Panc1 (cell line): Measurements from ENCODE around the gene ABCB1.

ENCODE experiments used
- POLR2AphosphoS5 ChIP-seq: IDR thresholded peaks from 2 replicates; pipeline ENCODE4 v1.6.1; 2012; ENCODE audit warnings: mild to moderate bottlenecking, low read depth, low read length, moderate library complexity
- SIN3A ChIP-seq: IDR thresholded peaks from 2 replicates; pipeline ENCODE4 v1.6.1; 2012; ENCODE audit warnings: low read depth, mild to moderate bottlenecking, low read length, moderate library complexity, borderline replicate concordance; ENCODE audit not compliant: insufficient read depth
- TF ChIP-seq, protein P1 (sequence below): fragments of 450-650 bp; IDR thresholded peaks from 2 replicates; pipeline ENCODE4 v1.5.1; 2017; ENCODE audit warnings: mild to moderate bottlenecking
- TF ChIP-seq, protein P2 (sequence below), 2 experiments: IDR thresholded peaks; 2 replicates each; pipeline ENCODE4 v1.6.1; 2011 to 2012; ENCODE audit warnings: low read depth in 2 of 2, control low read depth in 1 of 2, low read length in 1 of 2, mild to moderate bottlenecking in 1 of 2, moderate library complexity in 1 of 2; ENCODE audit not compliant: insufficient read depth in 1 of 2

DNA sequence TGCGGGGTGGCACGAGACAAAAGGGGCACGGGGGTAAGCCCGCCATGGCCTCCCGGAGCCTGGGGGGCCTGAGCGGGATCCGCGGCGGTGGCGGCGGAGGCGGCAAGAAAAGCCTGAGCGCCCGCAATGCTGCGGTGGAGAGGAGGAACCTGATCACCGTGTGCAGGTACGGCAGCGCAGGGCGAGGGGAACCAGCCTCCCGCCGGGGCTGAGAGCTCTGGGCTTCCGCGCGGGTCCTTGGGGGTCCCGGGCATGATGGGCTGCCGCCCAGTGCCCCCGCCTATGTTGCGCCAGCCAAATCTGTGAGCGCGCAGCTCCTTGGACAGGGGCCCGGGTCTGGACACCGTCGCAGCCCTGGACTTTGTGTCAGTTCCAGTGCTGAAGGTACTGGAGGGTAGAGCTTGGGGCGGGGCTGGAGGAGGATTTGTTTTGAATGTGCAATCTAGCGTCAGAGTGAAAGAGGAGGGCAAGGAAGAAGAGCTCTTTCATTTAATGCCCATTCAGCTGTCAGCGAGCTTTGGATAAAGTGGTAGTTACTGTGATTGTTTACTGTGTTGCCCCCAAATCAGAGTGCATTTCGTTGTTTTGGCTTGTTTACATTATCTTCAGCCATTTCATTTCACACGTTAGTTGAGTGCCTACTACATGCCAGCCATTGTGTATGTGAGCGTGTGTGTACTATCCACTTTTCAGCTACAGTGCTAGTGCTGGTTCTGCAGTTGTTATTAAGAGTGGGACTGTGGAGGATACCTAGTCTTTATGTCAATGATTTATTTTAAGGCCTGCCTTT lies 28.3 kb upstream of the ABCB1 start:
- TF ChIP-seq, protein P1, sequence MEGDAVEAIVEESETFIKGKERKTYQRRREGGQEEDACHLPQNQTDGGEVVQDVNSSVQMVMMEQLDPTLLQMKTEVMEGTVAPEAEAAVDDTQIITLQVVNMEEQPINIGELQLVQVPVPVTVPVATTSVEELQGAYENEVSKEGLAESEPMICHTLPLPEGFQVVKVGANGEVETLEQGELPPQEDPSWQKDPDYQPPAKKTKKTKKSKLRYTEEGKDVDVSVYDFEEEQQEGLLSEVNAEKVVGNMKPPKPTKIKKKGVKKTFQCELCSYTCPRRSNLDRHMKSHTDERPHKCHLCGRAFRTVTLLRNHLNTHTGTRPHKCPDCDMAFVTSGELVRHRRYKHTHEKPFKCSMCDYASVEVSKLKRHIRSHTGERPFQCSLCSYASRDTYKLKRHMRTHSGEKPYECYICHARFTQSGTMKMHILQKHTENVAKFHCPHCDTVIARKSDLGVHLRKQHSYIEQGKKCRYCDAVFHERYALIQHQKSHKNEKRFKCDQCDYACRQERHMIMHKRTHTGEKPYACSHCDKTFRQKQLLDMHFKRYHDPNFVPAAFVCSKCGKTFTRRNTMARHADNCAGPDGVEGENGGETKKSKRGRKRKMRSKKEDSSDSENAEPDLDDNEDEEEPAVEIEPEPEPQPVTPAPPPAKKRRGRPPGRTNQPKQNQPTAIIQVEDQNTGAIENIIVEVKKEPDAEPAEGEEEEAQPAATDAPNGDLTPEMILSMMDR: no peak
- TF ChIP-seq POLR2AphosphoS5 (no peak), SIN3A (no peak)
- TF ChIP-seq, protein P2, sequence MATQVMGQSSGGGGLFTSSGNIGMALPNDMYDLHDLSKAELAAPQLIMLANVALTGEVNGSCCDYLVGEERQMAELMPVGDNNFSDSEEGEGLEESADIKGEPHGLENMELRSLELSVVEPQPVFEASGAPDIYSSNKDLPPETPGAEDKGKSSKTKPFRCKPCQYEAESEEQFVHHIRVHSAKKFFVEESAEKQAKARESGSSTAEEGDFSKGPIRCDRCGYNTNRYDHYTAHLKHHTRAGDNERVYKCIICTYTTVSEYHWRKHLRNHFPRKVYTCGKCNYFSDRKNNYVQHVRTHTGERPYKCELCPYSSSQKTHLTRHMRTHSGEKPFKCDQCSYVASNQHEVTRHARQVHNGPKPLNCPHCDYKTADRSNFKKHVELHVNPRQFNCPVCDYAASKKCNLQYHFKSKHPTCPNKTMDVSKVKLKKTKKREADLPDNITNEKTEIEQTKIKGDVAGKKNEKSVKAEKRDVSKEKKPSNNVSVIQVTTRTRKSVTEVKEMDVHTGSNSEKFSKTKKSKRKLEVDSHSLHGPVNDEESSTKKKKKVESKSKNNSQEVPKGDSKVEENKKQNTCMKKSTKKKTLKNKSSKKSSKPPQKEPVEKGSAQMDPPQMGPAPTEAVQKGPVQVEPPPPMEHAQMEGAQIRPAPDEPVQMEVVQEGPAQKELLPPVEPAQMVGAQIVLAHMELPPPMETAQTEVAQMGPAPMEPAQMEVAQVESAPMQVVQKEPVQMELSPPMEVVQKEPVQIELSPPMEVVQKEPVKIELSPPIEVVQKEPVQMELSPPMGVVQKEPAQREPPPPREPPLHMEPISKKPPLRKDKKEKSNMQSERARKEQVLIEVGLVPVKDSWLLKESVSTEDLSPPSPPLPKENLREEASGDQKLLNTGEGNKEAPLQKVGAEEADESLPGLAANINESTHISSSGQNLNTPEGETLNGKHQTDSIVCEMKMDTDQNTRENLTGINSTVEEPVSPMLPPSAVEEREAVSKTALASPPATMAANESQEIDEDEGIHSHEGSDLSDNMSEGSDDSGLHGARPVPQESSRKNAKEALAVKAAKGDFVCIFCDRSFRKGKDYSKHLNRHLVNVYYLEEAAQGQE (IDR thresholded peaks at IDR 0.05; ENCODE audit: insufficient read depth in 1 of 2, low read depth in 2 of 2, low read length in 1 of 2): no peak
